HUES64 (cell line): Measurements from ENCODE around the gene LY86. TPM values are rescaled to one million over a fixed set of nuclear protein-coding genes. Genes with fewer than 3 reads are reported as not detected.

Experiments
- H3K27ac ChIP-seq: 2 replicates; pipeline ENCODE4 v1.7.0; 2013; ENCODE audit warnings: low read depth, low read length, inconsistent platforms
- H3K27me3 ChIP-seq: 2 replicates; pipeline ENCODE4 v1.6.1; 2013; ENCODE audit warnings: mild to moderate bottlenecking, low read length; ENCODE audit not compliant: insufficient read depth
- H3K36me3 ChIP-seq: 2 replicates; pipeline ENCODE4 v1.6.1; 2013; ENCODE audit warnings: mild to moderate bottlenecking, low read length; ENCODE audit not compliant: insufficient read depth
- H3K4me1 ChIP-seq: 2 replicates; pipeline ENCODE4 v1.6.1; 2013; ENCODE audit warnings: mild to moderate bottlenecking, low read length, moderate library complexity; ENCODE audit not compliant: insufficient read depth
- H3K4me3 ChIP-seq: 2 replicates; pipeline ENCODE4 v1.5.1; 2013; ENCODE audit warnings: mild to moderate bottlenecking, low read length, moderate library complexity
- H3K9ac ChIP-seq: 2 replicates; pipeline ENCODE4 v1.6.1; 2013; ENCODE audit warnings: mild to moderate bottlenecking, low read depth, low read length
- H3K9me3 ChIP-seq: 2 replicates; pipeline ENCODE4 v1.6.1; 2013; ENCODE audit warnings: low read depth, low read length; ENCODE audit not compliant: insufficient read depth
- WGBS: fragments of 150-250, 120-280 bp; methylation state at CpG from one replicate; pipeline ENCODE4 v1.1.7; 2013; ENCODE audit warnings: missing lambda C conversion rate; 5-methylcytosine and 5-hydroxymethylcytosine counted together
- polyA plus RNA-seq, 2 experiments: library from polyadenylated mRNA; stranded (reverse); fragments of 50-300 nt; gene quantifications; one replicate each; pipeline ENCODE4 v1.2.3, GENCODE V29; 2013

Gene LY86
- not detected for polyA plus RNA-seq (2013, experiment 1 of 2)
- polyA plus RNA-seq (2013, experiment 2 of 2): not detected

- Histone ChIP-seq H3K9me3 (no peaks in the 10 kb centered on the region), H3K36me3 (no peaks in the 10 kb centered on the region), H3K4me3 (no peak within 1 kb of the TSS), H3K27me3 (no peaks in the 10 kb centered on the region), H3K4me1 (no peaks in the 10 kb centered on the region), H3K27ac (no peak within 1 kb of the TSS), H3K9ac (no peak within 1 kb of the TSS)
- 87% methylated on average over 14 of the region's 14 CpGs for WGBS
Observed at GRCh38 chr6:6588064-6588923, at the start of gene LY86. TSS of gene LY86 (plus strand) at chr6:6588720. CDS start at chr6:6588735, 15 bp downstream.

GRCh38 chr6:6539036-6539435 lies 49.5 kb upstream of the LY86 start:
- H3K9ac ChIP-seq: no peak overlapping the region
- H3K4me1 ChIP-seq: no peaks in the 10 kb centered on the region
- H3K36me3 ChIP-seq: no peaks in the 10 kb centered on the region
- H3K9me3 ChIP-seq: 0 out of 2 replicates have a peak, but pooled peaks cover 5% of the 10 kb centered on the region
- no peak overlapping the region for H3K4me3 ChIP-seq
- no peak overlapping the region for H3K27ac ChIP-seq
- H3K27me3 ChIP-seq: no peaks in the 10 kb centered on the region
- WGBS: 81% methylated on average over 4 of the region's 4 CpGs

GRCh38 chr6:6542357-6542756 lies 46.2 kb upstream of the LY86 start:
- WGBS: 98% methylated on average over 2 of the region's 2 CpGs
- H3K4me3 ChIP-seq: no peak overlapping the region
- peaks cover 23% of the 10 kb centered on the region for H3K27me3 ChIP-seq
- 0 out of 2 replicates have a peak, but pooled peaks cover 5% of the 10 kb centered on the region for H3K9me3 ChIP-seq
- no peak overlapping the region for H3K9ac ChIP-seq
- H3K4me1 ChIP-seq: peaks cover 2% of the 10 kb centered on the region; the same call in 1 of the 2 replicates
- H3K36me3 ChIP-seq: no peaks in the 10 kb centered on the region
- H3K27ac ChIP-seq: no peak overlapping the region

GRCh38 chr6:6543181-6543879 lies 45.2 kb upstream of the LY86 start:
- H3K27ac ChIP-seq: no peak overlapping the region
- 0 out of 2 replicates have a peak, but pooled peaks cover 5% of the 10 kb centered on the region for H3K9me3 ChIP-seq
- peaks cover 23% of the 10 kb centered on the region for H3K27me3 ChIP-seq
- H3K9ac ChIP-seq: no peak overlapping the region
- H3K4me3 ChIP-seq: no peak overlapping the region
- peaks cover 8% of the 10 kb centered on the region; the same call in 1 of the 2 replicates for H3K4me1 ChIP-seq
- H3K36me3 ChIP-seq: no peaks in the 10 kb centered on the region
- WGBS: 94% methylated on average over 11 of the region's 11 CpGs

- WGBS: 41% methylated on average over 27 of the region's 27 CpGs
- peak overlapping the region; percentile 77 for H3K9ac ChIP-seq
Observed at GRCh38 chr6:6545616-6546317, 42.8 kb upstream of the LY86 start.

GRCh38 chr6:6546318-6547109 lies 42.0 kb upstream of the LY86 start:
- peaks cover 23% of the 10 kb centered on the region for H3K27me3 ChIP-seq
- 0 out of 2 replicates have a peak, but pooled peaks cover 5% of the 10 kb centered on the region for H3K9me3 ChIP-seq
- H3K36me3 ChIP-seq: no peaks in the 10 kb centered on the region
- H3K4me1 ChIP-seq: peaks cover 8% of the 10 kb centered on the region; the same call in 1 of the 2 replicates
- under 1% methylated on average over 64 of the region's 64 CpGs for WGBS
- peak overlapping the region; percentile 60 for H3K4me3 ChIP-seq
- peak overlapping the region; percentile 77 for H3K9ac ChIP-seq
- H3K27ac ChIP-seq: no peak overlapping the region

More at GRCh38 chr6:6545616-6546317, 42.8 kb upstream of the LY86 start:
- 0 out of 2 replicates have a peak, but pooled peaks cover 5% of the 10 kb centered on the region for H3K9me3 ChIP-seq
- no peaks in the 10 kb centered on the region for H3K36me3 ChIP-seq
- no peak overlapping the region for H3K27ac ChIP-seq
- H3K4me1 ChIP-seq: peaks cover 8% of the 10 kb centered on the region; the same call in 1 of the 2 replicates
- peaks cover 23% of the 10 kb centered on the region for H3K27me3 ChIP-seq
- H3K4me3 ChIP-seq: peak overlapping the region; percentile 60

GRCh38 chr6:6547110-6547879 lies 41.2 kb upstream of the LY86 start:
- 25% methylated on average over 14 of the region's 14 CpGs for WGBS
- H3K4me3 ChIP-seq: peak overlapping the region; percentile 60
- H3K27me3 ChIP-seq: peaks cover 23% of the 10 kb centered on the region
- H3K4me1 ChIP-seq: peaks cover 8% of the 10 kb centered on the region; the same call in 1 of the 2 replicates
- peak overlapping the region; percentile 77 for H3K9ac ChIP-seq
- no peaks in the 10 kb centered on the region for H3K36me3 ChIP-seq
- H3K27ac ChIP-seq: 0 out of 2 replicates have a peak overlapping the region, but pooled peaks have one; percentile 1
- 0 out of 2 replicates have a peak, but pooled peaks cover 3% of the 10 kb centered on the region for H3K9me3 ChIP-seq

GRCh38 chr6:6556161-6556737 lies 32.3 kb upstream of the LY86 start:
- no peaks in the 10 kb centered on the region for H3K4me1 ChIP-seq
- H3K27ac ChIP-seq: no peak overlapping the region
- no peaks in the 10 kb centered on the region for H3K27me3 ChIP-seq
- H3K4me3 ChIP-seq: no peak overlapping the region
- H3K9ac ChIP-seq: no peak overlapping the region
- H3K36me3 ChIP-seq: no peaks in the 10 kb centered on the region
- 90% methylated on average over 7 of the region's 7 CpGs for WGBS
- no peaks in the 10 kb centered on the region for H3K9me3 ChIP-seq

- Histone ChIP-seq H3K27ac (no peak overlapping the region), H3K4me3 (no peak overlapping the region)
- WGBS: 44% methylated on average over 9 of the region's 10 CpGs
Observed at GRCh38 chr6:6556738-6557503, 31.6 kb upstream of the LY86 start.

More at GRCh38 chr6:6556738-6557503, 31.6 kb upstream of the LY86 start:
- Histone ChIP-seq H3K36me3 (no peaks in the 10 kb centered on the region), H3K4me1 (no peaks in the 10 kb centered on the region), H3K27me3 (no peaks in the 10 kb centered on the region), H3K9ac (no peak overlapping the region), H3K9me3 (no peaks in the 10 kb centered on the region)
